NCI-H2196 treated with DMSO at 0.1 percent for 48 hours (cell line): Measurements from ENCODE around the gene EFNA2.

Experiments
- DNase-seq: peaks from one replicate; lab custom pipeline; 2025; ENCODE audit not compliant: unreplicated experiment; lab: John Stamatoyannopoulos, UW

The EFNA2 gene

GRCh38 chr19:1271528-1272422, 13.9 kb upstream of the EFNA2 start:
- DNase-seq: no peak

- no peak for DNase-seq
These were observed 13.0 kb upstream of the EFNA2 start for GRCh38 chr19:1272423-1273262.

GRCh38 chr19:1273263-1274041, 12.2 kb upstream of the EFNA2 start:
- no peak for DNase-seq

GRCh38 chr19:1274081-1274851, 11.4 kb upstream of the EFNA2 start:
- no peak for DNase-seq

- DNase-seq: no peak
These were observed 10.8 kb upstream of the EFNA2 start for GRCh38 chr19:1274852-1275259.

- DNase-seq: peak; percentile 93
These were observed 10.3 kb upstream of the EFNA2 start, which contains the start of gene FAM174C for GRCh38 chr19:1275260-1275975. Gene FAM174C, plus strand, starts transcription at chr19:1275530. Its CDS starts 20 bp downstream, at chr19:1275550.

- no peak for DNase-seq
These were observed 9.6 kb upstream of the EFNA2 start for GRCh38 chr19:1275976-1276627.

- no peak for DNase-seq
These were observed 9.0 kb upstream of the EFNA2 start for GRCh38 chr19:1276628-1277022.

- DNase-seq: no peak
These were observed 8.6 kb upstream of the EFNA2 start for GRCh38 chr19:1277061-1277460.

GRCh38 chr19:1278074-1278473, 7.6 kb upstream of the EFNA2 start:
- DNase-seq: no peak

- DNase-seq: no peak
These were observed 6.7 kb upstream of the EFNA2 start for GRCh38 chr19:1278713-1279660.

GRCh38 chr19:1279782-1280341, 5.8 kb upstream of the EFNA2 start:
- peak; percentile 50 for DNase-seq

- no peak for DNase-seq
These were observed 4.8 kb upstream of the EFNA2 start for GRCh38 chr19:1280636-1281568.

GRCh38 chr19:1281569-1282287, 3.9 kb upstream of the EFNA2 start:
- no peak for DNase-seq

GRCh38 chr19:1282588-1283206, 3.0 kb upstream of the EFNA2 start:
- no peak for DNase-seq
